ENCODE results near the gene IFNK.
"Not testable (repeated sequence)": the region's sequence is repeated elsewhere in the genome, so short reads cannot be mapped to it uniquely, and the experiment has no call there.

The IFNK gene

DNA sequence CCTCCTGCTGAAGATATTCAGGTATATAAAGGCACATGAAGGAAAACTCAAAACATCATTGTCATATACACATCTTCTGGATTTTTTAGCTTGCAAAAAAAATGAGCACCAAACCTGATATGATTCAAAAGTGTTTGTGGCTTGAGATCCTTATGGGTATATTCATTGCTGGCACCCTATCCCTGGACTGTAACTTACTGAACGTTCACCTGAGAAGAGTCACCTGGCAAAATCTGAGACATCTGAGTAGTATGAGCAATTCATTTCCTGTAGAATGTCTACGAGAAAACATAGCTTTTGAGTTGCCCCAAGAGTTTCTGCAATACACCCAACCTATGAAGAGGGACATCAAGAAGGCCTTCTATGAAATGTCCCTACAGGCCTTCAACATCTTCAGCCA, at the start of gene IFNK:
TSS of gene IFNK (plus strand) at position 55 of the 400 bp plus-strand sequence. CDS start at position 102, 47 bp downstream.
- no peak for DNase-seq (ENCODE audit: low read depth)

DNA sequence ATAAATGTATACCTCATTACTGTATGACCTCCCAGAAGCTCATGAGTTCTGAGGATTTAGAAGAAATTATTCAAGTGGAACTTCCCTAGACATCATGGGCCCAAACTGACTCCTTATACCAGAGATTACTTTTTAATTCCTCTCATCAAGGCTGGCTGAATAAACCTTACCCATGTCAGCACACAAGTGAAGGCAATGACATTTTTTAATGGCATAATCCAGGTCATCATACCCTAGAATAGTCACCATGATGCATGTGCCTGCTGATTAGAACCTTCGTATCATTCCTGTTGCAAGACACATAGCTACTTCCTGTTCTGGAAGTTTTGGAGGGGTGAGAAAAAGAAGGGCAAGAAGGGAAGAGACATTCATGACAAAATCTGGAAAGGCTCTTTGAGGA, 49.8 kb upstream of the IFNK start:
- no peak for DNase-seq (ENCODE audit: low read depth)

- no peak for DNase-seq (ENCODE audit: low read depth)
Measured at GRCh38 chr9:27475057-27475595, 49.0 kb upstream of the IFNK start.

- DNase-seq (ENCODE audit: low read depth): no peak
Measured at GRCh38 chr9:27476870-27477515, 47.1 kb upstream of the IFNK start.

- DNase-seq (ENCODE audit: low read depth): no peak
Measured at GRCh38 chr9:27478322-27478721, 45.8 kb upstream of the IFNK start.

- DNase-seq (ENCODE audit: low read depth): no peak
Measured at GRCh38 chr9:27482709-27483108, 41.4 kb upstream of the IFNK start.

DNA sequence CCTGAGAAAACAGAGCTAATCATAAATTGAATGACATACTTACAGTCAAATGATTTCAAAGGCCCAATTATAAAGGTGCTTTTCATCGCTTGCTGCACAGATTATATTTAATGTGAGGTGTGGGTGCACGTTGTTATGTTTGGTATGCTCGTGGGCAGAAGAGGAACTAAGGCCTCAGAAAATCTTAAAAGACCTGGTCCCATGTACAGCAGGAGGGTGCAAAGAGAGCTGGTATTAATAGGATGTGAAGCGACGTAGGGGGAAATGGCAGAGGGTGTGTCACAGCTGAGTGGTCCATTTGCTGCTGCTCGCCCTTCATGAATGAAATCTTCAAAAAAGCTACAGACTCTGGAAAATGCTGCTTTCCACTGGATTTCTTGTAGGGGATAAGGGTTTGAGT, 40.5 kb upstream of the IFNK start:
- DNase-seq (ENCODE audit: low read depth): no peak

- DNase-seq (ENCODE audit: low read depth): no peak
Measured at GRCh38 chr9:27485158-27485557, 38.9 kb upstream of the IFNK start.

GRCh38 chr9:27487128-27487640, 36.9 kb upstream of the IFNK start:
- DNase-seq (ENCODE audit: low read depth): no peak

GRCh38 chr9:27487927-27488326, 36.2 kb upstream of the IFNK start:
- no peak for DNase-seq (ENCODE audit: low read depth)

- no peak for DNase-seq (ENCODE audit: low read depth)
Measured at GRCh38 chr9:27489087-27489876, 34.8 kb upstream of the IFNK start.

DNA sequence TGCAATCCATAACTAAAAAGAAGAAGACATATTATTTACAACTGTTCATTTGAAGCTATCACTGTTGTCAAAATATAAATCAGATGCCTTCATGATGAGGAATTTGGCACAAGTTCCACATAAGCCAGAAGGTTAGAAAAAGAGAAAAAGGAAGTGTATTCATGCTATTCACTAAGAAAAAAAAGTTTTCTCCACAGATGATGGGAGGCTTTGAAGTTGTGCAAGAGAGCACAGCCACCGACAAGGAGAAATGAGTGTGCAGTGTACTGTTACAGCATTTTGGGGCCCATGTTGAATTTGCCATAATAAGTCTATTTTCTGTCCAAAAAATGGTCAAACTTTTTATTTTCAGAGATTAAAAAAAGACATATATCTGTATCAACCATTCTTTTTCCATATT, 32.9 kb upstream of the IFNK start:
- DNase-seq (ENCODE audit: low read depth): no peak

DNA sequence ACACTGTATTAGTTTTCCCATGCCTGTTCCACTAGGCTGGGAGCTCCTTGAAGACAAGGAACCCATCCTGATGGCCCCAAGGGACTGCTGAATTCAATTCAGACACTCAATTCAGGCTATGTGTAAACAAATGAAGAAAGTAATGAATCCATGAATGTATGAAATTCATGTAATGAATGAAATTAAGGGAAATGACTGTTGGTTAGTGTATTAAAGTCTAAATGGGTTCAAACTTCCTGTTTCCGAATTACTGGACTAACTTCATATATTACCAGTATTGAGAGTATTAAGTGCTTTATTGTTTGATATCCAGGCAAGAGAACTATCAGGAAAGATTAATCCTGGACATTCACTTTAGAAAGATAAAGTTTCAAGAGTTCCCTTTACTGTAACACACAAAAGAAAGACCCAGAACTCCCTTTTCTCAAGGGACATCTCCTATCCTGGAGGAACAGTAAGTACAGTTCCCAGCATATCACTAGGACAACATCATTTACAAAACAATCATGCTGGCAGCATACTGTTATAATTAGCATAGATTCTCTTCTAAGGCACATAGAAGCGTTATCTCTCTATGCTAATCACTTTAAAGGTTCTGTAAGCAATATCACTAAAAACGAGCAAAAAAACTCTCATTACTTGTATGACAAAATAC, 28.5 kb upstream of the IFNK start:
- DNase-seq (ENCODE audit: low read depth): no peak

- DNase-seq (ENCODE audit: low read depth): no peak
Measured at GRCh38 chr9:27496135-27496504, 28.0 kb upstream of the IFNK start.

DNA sequence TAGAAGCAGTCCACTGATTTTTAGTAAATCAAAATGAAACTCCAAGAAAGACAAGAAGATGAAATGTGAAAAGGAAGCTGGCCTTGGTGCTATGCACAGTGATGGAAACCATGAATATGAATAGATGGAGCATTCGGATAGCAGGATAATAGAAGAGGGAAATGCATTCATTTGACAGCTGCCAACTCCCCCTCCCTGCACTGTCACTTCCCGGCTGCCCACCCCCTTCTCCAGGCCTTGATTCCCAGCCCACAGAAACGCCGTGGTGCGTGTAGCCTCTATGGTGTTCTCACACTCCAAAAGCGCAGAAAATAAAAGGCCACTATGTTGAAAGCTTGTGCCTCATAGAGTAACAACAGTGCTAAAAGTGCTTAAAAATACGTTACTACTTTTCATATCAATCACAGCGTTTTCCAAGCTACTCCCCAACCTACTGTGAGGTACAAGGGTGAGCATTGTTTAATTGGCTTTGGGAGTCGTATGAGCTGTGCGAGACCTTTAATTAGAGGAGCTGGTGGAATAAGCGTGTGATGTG, 26.1 kb upstream of the IFNK start:
- no peak for DNase-seq (ENCODE audit: low read depth)

DNA sequence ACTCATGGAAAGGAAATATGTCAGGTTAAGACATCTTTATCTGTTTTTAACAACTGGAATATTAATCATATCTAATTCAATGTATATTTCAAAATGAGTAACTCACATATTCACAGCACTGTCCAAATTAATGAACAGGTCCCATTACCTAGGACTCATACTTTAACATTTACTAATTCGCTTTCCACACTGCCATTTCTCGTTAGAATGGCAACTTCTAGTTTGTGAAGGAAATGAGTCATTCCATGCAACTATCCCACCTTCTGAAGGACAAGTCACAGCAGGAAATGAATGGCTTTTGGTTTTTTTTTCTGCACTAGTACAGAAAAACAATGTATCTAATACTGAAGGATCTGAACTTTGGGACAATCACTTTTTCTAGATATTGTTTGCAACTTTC, 24.6 kb upstream of the IFNK start:
- DNase-seq (ENCODE audit: low read depth): no peak

DNA sequence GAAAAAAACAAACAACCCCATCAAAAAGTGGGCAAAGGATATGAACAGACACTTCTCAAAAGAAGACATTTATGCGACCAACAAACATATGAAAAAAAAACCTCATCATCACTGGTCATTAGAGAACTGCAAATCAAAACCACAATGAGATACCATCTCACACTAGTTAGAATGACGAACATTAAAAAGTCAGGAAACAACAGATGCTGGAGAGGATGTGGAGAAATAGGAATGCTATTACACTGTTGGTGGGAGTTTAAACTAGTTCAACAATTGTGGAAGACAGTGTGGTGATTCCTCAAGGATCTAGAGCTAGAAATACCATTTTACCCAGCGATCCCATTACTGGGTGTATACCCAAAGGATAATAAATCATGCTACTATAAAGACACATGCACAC, 23.2 kb upstream of the IFNK start:
- DNase-seq (ENCODE audit: low read depth): not testable (repeated sequence)

GRCh38 chr9:27503623-27504022, 20.5 kb upstream of the IFNK start:
- no peak for DNase-seq (ENCODE audit: low read depth)

- DNase-seq (ENCODE audit: low read depth): no peak
Measured at GRCh38 chr9:27504259-27504658, 19.8 kb upstream of the IFNK start.

DNA sequence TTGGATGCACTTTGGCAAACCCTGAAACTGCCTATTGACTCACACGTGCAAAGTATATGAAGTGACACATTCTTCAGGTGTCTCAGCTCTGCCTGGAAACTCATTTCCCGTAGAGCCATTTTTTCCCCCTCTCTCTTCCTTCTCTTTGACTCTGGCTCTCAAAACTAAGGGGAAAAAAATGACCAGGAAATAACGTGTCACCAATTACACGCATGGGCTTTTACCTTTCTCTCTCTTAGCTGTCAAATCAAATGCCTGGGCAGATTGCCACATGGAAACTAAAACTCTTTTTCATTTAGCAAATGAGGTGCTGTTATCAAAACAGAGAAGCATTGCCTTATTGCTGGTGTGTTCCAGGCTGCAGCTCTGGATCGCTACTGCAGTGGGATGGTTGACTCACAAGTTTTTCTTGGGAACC, 18.3 kb upstream of the IFNK start:
- DNase-seq (ENCODE audit: low read depth): no peak

GRCh38 chr9:27506981-27507380, 17.1 kb upstream of the IFNK start:
- DNase-seq (ENCODE audit: low read depth): no peak

DNA sequence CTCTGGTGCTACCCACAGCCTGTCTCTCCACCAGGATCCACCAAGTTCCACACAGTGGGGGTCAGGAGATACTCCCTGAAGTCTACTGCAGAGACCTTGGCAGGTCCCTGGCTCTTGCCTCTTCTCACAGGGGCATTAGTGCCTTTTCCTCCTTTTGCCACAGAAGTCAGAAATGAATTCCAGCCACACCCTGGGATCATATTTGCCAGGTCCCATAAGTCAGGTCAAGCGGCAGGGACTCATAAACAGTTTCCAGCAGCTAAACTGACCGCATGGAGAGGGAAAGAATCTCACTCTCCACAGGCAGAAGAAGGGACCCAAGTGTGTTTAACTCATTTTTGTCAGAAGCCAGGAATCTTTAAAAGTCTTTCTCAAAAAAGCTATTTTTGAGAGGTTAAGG, 13.3 kb upstream of the IFNK start:
- no peak for DNase-seq (ENCODE audit: low read depth)

DNA sequence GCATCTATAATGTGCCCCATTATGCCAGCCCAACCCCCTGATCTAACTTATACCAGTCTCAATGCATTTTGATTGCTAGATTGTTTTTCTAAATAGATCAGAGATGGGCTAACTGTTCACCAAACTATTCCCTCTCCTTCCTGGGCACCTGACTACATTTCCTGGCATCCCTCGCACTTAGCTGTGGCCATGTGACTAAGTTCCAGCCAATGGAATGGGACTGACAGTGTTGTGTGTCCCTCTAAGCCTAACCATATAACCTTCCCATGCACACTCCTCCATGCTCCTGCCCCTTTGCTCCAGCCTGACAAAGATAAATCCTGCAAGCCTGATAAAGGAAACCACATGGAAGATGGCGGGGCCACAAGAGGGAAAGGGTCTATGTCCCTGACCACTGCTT, 12.3 kb upstream of the IFNK start:
- no peak for DNase-seq (ENCODE audit: low read depth)

All from activated T-cell treated with anti-CD3 and anti-CD28 coated beads for 24 hours (primary cell).